ENCODE data around the gene STMND1. TPM values are rescaled to one million over a fixed set of nuclear protein-coding genes. Genes with fewer than 3 reads are reported as not detected.

Gene STMND1
- total RNA-seq (1 to 10 TPM in 1 of 2 donors, not detected in 1; 2.5 TPM), polyA plus RNA-seq (ENCODE audit: insufficient read length in 6 of 6) (1 to 10 TPM in 5 of 6 donors, under 1 TPM in 1; 0.78 to 6.5 (median 3.9) TPM)
- long read RNA-seq, donor 1, partial matches to known transcripts: 0 of 2 reads
- long read RNA-seq, donor 1, other reads (novel, unspliced or antisense): 0 of 2 reads
- long read RNA-seq, donor 2: 0 reads
- long read RNA-seq, donor 3: 0 reads
- long read RNA-seq, donor 4: 0 reads
- long read RNA-seq, donor 5, partial matches to known transcripts: 0 of 3 reads
- long read RNA-seq, donor 5, other reads (novel, unspliced or antisense): 0 of 3 reads
- long read RNA-seq, donor 6: 0 reads
- long read RNA-seq, donor 7: 0 reads
- long read RNA-seq, donor 8: 0 reads
- long read RNA-seq, donor 9: 0 reads
- long read RNA-seq, donor 10, partial matches to known transcripts: 1 of 1 reads
- long read RNA-seq, donor 10, other reads (novel, unspliced or antisense): 0 of 1 reads
- long read RNA-seq, donor 11: 0 reads
- long read RNA-seq, donor 12, partial matches to known transcripts: 0 of 3 reads
- long read RNA-seq, donor 12, other reads (novel, unspliced or antisense): 0 of 3 reads

DNA sequence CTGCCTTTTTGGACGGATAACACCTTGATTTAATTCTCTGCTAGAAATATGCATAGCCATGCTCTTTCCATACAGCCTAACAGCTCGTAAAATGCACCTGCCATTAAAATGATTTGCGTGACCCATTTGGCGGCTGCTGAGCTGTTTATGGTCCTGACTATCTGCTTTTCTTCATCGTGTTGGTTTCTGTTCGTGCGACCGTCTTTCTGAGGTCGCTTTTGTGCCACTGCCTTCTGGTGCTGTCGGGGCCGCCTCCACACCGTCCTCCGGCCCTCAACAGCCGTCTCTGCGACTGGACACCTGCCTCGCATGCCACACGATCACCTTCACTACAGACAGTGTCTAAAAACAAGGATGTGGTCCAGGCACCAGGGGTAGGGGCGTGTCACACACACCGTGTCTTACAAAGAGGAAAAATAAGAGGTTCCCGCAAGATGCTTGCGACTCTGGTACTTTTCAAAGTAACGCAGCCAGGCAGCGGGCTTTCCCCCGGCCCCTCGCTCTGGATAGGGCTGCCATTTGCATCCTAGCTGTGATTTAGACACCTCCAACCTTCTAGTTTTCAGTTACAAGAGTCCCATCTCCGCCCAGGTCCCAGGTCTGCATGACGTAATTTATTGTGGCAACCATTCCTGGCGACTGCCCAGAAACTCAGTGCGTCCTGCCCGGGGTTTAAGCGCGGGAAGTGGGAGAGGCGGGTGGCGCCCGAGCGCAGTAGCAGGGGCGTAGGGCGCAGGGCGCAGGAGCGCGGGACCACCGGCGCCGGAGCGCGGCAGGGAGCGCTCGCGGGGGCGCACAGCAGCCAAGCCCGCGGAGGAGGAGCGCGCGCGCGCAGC lies at the start of gene STMND1:
Gene STMND1, plus strand, starts transcription at position 629 of the 836 bp plus-strand sequence. CDS start 208 bp downstream, outside the sequence.
- TF ChIP-seq, protein P1, sequence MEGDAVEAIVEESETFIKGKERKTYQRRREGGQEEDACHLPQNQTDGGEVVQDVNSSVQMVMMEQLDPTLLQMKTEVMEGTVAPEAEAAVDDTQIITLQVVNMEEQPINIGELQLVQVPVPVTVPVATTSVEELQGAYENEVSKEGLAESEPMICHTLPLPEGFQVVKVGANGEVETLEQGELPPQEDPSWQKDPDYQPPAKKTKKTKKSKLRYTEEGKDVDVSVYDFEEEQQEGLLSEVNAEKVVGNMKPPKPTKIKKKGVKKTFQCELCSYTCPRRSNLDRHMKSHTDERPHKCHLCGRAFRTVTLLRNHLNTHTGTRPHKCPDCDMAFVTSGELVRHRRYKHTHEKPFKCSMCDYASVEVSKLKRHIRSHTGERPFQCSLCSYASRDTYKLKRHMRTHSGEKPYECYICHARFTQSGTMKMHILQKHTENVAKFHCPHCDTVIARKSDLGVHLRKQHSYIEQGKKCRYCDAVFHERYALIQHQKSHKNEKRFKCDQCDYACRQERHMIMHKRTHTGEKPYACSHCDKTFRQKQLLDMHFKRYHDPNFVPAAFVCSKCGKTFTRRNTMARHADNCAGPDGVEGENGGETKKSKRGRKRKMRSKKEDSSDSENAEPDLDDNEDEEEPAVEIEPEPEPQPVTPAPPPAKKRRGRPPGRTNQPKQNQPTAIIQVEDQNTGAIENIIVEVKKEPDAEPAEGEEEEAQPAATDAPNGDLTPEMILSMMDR (IDR thresholded peaks at IDR 0.05): no peak
- no peaks in the 10 kb centered on the region for H3K36me3 ChIP-seq
- peak; percentile 74 for ATAC-seq
- H3K4me3 ChIP-seq: peak within 1 kb of the TSS; percentile 19 to 38
- intact Hi-C loops (cut with DNase I): no loop called here
- no peak within 1 kb of the TSS for H3K27ac ChIP-seq
- no peaks in the 10 kb centered on the region for H3K9me3 ChIP-seq
- H3K27me3 ChIP-seq: peaks cover 11 to 61% of the 10 kb centered on the region in 2 donors
- peak in 3 of 4 donors; percentile 48 to 73 (median 68) for DNase-seq
- H3K4me1 ChIP-seq: peaks cover 3 to 12% of the 10 kb centered on the region in 2 donors

DNA sequence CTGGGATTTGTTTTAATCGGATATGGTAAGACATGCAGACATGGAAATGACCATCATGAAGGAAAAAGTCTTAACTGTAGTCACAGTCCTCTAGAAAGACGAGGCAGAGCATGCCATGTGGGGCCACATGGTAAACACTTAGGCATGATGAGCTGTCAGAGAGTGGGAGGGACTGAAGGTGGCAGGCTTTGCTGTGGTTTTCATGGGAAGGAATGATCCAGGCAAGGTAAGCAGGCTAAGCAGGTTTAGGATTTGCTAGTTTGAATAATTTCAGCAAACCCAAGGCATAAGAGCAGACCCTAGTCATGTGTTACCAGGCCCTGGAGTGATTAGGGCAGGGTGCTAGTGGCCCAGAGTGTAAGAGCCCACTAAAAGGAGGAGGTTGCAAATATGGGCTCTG lies 47.2 kb upstream of the STMND1 start:
- no peaks in the 10 kb centered on the region for H3K4me1 ChIP-seq
- DNase-seq: peak in 1 of 4 donors; percentile 16
- H3K27me3 ChIP-seq: no peaks in the 10 kb centered on the region
- H3K4me3 ChIP-seq: no peak overlapping the region
- intact Hi-C loops (cut with DNase I): no loop called here
- TF ChIP-seq, protein P1 (IDR thresholded peaks at IDR 0.05): no peak
- no peak overlapping the region for H3K27ac ChIP-seq
- no peaks in the 10 kb centered on the region for H3K9me3 ChIP-seq
- ATAC-seq: peak; percentile 73
- H3K36me3 ChIP-seq: no peaks in the 10 kb centered on the region

DNA sequence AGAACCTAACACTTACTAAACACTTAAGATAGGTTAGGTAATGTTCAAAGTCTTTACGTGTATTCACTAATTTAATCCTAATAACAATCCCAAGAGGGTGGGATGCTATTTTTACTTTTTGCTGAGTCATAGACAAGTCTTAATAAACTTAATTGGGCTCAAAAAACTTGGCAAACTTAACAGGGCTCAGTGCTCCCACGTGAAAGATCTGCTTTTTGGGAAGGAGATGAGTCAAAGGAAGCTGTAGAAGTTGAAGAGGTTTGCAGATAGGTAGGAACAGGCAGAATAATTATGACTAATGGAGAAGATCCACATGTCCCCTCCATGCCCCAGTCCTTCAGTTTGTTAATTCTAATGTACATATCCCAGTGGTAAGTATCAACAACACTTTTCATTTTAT lies 44.5 kb upstream of the STMND1 start:
- H3K27ac ChIP-seq: no peak overlapping the region
- intact Hi-C loops (cut with DNase I): no loop called here
- H3K9me3 ChIP-seq: no peaks in the 10 kb centered on the region
- no peaks in the 10 kb centered on the region for H3K36me3 ChIP-seq
- no peaks in the 10 kb centered on the region for H3K4me1 ChIP-seq
- DNase-seq (no peak), ATAC-seq (no peak)
- H3K4me3 ChIP-seq: no peak overlapping the region
- TF ChIP-seq, protein P1 (IDR thresholded peaks at IDR 0.05): no peak
- no peaks in the 10 kb centered on the region for H3K27me3 ChIP-seq

DNA sequence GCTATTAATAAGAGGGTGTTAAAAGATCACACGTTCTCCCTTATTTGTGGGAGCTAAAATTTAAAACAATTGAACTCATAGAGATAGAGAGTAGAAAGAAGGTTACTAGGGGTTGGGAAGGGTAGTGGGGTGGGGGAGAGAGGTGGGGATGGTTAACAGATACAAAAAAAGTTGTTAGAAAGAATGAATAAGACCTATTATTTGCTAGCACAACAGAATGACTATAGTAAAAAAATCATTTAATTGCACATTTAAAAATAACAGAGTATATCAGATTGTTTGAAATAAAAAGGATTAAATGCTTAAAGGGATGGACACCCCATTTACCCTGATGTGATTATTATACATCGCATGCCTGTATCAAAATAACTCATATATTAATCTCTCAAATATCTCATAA lies 43.3 kb upstream of the STMND1 start:
- no peaks in the 10 kb centered on the region for H3K4me1 ChIP-seq
- intact Hi-C loops (cut with DNase I): no loop called here
- no peaks in the 10 kb centered on the region for H3K36me3 ChIP-seq
- H3K27ac ChIP-seq: no peak overlapping the region
- H3K4me3 ChIP-seq: no peak overlapping the region
- no peaks in the 10 kb centered on the region for H3K9me3 ChIP-seq
- ATAC-seq: no peak
- no peak for DNase-seq
- TF ChIP-seq, protein P1 (IDR thresholded peaks at IDR 0.05): no peak
- no peaks in the 10 kb centered on the region for H3K27me3 ChIP-seq
